Lung microvascular endothelial cell (primary cell): Measurements from ENCODE around the gene OTOP2. TPM values are rescaled to one million over a fixed set of nuclear protein-coding genes. Genes with fewer than 3 reads are reported as not detected.
"Not testable (repeated sequence)": the region's sequence is repeated elsewhere in the genome, so short reads cannot be mapped to it uniquely, and the experiment has no call there.

Experiments
- DNase-seq, 2 donors: peaks; one replicate each; pipeline versions ENCODE4 v3.0.0 to v3.0.0-alpha.2; 2010; ENCODE audit warnings: low read depth in 2 of 2
- total RNA-seq: library from RNA; depleted of rRNA; stranded (reverse); fragments of >200 nt; gene quantifications from 2 replicates; pipeline ENCODE4 v1.2.1, GENCODE V29; 2014

OTOP2 gene
- total RNA-seq, 1 donor from 2014 or later, result not detected

- no peak for DNase-seq
These were observed 47.2 kb downstream of the OTOP2 start for GRCh38 chr17:74971069-74971841.

- DNase-seq, result no peak
These were observed 47.7 kb downstream of the OTOP2 start for GRCh38 chr17:74971842-74972106.

DNA sequence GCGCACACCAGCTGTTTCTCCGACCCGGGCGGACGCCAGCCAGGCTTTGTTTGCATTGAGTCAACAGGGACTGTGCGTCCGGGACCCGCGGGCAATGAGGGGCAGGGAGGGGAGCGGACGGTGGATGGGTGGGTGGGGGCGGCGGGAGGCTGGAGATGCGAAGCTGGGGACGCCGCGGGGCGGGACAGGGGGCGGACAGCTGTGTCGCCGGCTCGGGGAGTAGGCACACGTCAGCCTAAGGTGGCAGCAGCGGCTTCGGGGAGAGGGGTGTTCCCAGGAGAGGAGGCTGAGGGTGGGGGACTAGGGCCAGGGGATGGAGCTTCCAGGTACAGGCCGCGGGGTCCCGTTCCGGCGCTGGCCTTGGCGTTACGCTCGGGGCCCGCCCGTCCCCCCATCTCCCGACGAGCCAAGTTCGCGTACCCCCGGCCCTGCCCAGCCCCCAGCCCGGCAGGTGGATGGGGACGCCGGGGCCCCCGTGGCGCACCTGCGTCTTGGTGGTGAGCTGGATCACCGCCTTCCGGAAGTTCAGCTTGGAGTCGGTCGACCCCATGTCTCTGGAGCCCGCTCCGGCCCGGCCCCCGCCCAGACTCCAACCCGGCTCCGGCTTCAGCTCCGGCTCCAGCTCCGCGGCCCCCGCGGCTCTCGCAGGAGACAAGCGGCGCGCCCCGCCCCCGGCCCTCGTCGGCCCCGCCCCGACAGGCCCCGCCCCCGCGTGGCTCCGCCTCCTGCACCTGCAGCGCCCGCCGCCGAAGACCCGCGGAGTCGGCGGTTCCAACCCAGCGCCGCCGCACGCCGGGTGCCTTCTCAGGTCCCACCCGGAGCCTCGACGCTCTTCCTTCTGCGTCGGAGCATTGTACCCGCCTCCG, 48.3 kb downstream of the OTOP2 start, which contains the start of gene HID1:
TSS of gene HID1 (minus strand) at position 653 of the 866 bp plus-strand sequence. CDS start at position 550, 103 bp downstream.
- peak; percentile 21 to 73 for DNase-seq

DNA sequence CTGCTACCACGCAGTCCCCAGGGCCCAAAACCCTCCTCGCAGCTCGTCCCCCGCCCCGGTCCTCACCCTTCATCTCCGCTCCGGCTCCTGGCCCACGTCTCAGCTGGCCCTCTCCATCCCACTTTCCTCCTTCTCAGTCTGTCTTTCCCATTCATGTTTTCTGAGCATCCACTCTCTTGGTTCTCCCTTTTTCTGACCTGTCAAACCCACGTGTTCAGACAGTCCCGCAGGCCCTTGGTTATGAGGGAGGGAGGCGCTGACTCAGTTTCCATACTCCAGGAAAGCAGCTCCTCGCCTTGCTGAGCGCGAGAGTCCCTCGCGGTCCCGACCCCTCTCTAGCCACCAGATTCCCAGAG, 48.9 kb downstream of the OTOP2 start:
- no peak for DNase-seq

DNA sequence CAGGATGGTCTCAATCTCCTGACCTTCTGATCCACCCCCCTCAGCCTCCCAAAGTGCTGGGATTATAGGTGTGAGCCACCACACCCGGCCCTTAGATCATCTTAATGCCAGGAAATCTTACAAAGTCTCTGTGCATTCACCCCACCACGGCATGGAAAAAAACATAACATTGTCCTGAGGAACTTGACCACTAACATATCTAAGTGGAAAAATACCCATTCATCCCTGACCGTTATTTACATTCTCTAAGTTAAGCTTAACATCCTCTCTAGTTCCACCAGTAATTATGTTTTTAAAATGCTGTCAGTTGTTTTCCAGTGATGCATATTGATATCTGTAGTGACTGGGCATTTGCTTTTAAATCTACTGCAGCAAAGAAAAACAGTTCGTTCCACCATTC, 51.9 kb downstream of the OTOP2 start:
- no peak for DNase-seq

DNA sequence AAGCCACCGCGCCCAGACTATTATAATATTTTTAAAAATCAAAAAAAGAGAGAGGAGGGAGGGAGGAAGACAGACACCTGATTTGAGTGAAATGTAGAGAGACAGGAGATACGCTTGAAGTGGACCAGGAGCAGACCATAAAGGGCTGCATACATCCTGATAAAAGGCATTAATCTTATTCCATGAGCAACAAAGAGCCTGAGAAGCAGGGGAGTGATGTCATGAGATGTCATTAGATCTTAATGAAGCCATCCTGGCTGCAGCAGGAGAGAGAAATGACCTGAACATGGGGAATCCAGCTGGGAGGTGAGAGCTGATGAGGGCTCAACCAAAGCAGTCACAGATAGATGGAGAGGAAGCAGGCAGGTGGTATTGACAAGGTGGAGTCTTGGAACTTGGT, 53.7 kb downstream of the OTOP2 start:
- DNase-seq, result no peak

DNA sequence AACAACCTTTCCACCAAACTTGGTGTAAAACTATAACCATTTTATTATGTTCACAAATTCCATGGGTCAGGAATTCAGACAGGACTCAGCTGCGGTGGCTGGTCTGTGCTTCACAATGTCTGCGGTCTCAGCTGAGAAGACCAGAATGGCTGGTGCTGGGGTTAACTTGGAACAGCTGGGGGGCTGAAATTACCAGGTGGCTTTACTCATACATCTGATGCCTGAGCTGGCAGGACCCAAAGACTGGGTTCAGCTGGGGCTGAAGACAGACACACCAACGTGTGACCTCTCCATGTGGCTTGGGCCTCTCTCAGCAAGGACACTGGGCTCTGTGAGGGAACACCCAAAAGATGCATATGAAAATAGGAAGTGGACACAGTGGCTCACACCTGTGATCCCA, 54.2 kb downstream of the OTOP2 start:
- no peak for DNase-seq

GRCh38 chr17:74979408-74980146, 55.5 kb downstream of the OTOP2 start:
- DNase-seq, result no peak

- DNase-seq, result no peak
These were observed 57.4 kb downstream of the OTOP2 start for GRCh38 chr17:74981318-74981978.

GRCh38 chr17:74981979-74982662, 58.0 kb downstream of the OTOP2 start:
- DNase-seq, result peak; percentile 49 to 75

GRCh38 chr17:74982663-74983313, 58.7 kb downstream of the OTOP2 start:
- DNase-seq, result not testable (repeated sequence)

Other genes starting within 250 kb of the OTOP2 start
- gene CD300LF, start 211.3 kb upstream of the OTOP2 start, total RNA-seq, result not detected in 2 replicates
- gene RAB37, start 187.0 kb upstream of the OTOP2 start, total RNA-seq, result 0.20 and 0.22 TPM in 2 replicates
- 4.4 and 4.6 TPM in 2 replicates for gene NHERF1, start 175.6 kb upstream of the OTOP2 start, total RNA-seq
- gene NAT9, start 147.9 kb upstream of the OTOP2 start, total RNA-seq, result 15.5 and 20.0 TPM in 2 replicates
- under 0.01 TPM in 2 replicates for gene GRIN2C, start 64.4 kb upstream of the OTOP2 start, total RNA-seq
- 12.9 and 41.2 TPM in 2 replicates for gene FDXR, start 51.3 kb upstream of the OTOP2 start, total RNA-seq
- not detected in 2 replicates for gene FADS6, start 30.6 kb upstream of the OTOP2 start, total RNA-seq
- not detected in 2 replicates for gene USH1G, start 1.0 kb upstream of the OTOP2 start, total RNA-seq
- gene OTOP3, start 11.6 kb downstream of the OTOP2 start, total RNA-seq, result not detected in 2 replicates
- 21.4 and 44.8 TPM in 2 replicates for gene HID1, start 48.5 kb downstream of the OTOP2 start, total RNA-seq
- gene CDR2L, start 63.4 kb downstream of the OTOP2 start, total RNA-seq, result 5.0 and 5.7 TPM in 2 replicates
- gene MRPL58, start 88.4 kb downstream of the OTOP2 start, total RNA-seq, result 17.9 and 19.4 TPM in 2 replicates
- gene ATP5PD, start 122.7 kb downstream of the OTOP2 start, total RNA-seq, result 156 and 219 TPM in 2 replicates
- 9.2 and 11.9 TPM in 2 replicates for gene KCTD2, start 123.0 kb downstream of the OTOP2 start, total RNA-seq
- gene SLC16A5, start 163.7 kb downstream of the OTOP2 start, total RNA-seq, result 2.0 and 3.9 TPM in 2 replicates
- gene ARMC7, start 185.7 kb downstream of the OTOP2 start, total RNA-seq, result 2.4 and 2.8 TPM in 2 replicates
- gene NT5C, start 207.5 kb downstream of the OTOP2 start, total RNA-seq, result 34.7 and 38.7 TPM in 2 replicates
- gene JPT1, start 230.2 kb downstream of the OTOP2 start, total RNA-seq, result 72.4 and 119 TPM in 2 replicates